B cell (primary cell): ENCODE measurements around the gene SFMBT1.

Experiments used
- EZH2 ChIP-seq: IDR thresholded peaks from 2 replicates; pipeline ENCODE4 v1.6.1; 2012; ENCODE audit warnings: borderline replicate concordance, low read depth, mild to moderate bottlenecking, moderate library complexity, low read length; ENCODE audit not compliant: insufficient read depth, poor library complexity, severe bottlenecking
- TF ChIP-seq, protein P1 (sequence below): fragments of 200-600 bp; IDR thresholded peaks from one replicate; pipeline ENCODE4 v1.8.0; 2022; ENCODE audit warnings: antibody characterized with exemption, mild to moderate bottlenecking

GRCh38 chr3:52986938-52987337 is 58.9 kb downstream of the SFMBT1 start:
- TF ChIP-seq, protein P1, sequence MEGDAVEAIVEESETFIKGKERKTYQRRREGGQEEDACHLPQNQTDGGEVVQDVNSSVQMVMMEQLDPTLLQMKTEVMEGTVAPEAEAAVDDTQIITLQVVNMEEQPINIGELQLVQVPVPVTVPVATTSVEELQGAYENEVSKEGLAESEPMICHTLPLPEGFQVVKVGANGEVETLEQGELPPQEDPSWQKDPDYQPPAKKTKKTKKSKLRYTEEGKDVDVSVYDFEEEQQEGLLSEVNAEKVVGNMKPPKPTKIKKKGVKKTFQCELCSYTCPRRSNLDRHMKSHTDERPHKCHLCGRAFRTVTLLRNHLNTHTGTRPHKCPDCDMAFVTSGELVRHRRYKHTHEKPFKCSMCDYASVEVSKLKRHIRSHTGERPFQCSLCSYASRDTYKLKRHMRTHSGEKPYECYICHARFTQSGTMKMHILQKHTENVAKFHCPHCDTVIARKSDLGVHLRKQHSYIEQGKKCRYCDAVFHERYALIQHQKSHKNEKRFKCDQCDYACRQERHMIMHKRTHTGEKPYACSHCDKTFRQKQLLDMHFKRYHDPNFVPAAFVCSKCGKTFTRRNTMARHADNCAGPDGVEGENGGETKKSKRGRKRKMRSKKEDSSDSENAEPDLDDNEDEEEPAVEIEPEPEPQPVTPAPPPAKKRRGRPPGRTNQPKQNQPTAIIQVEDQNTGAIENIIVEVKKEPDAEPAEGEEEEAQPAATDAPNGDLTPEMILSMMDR: no peak
- no peak for TF ChIP-seq EZH2
